NCI-H82 (cell line): ENCODE data around the gene RBM34.
"Not testable (repeated sequence)": the region's sequence is repeated elsewhere in the genome, so short reads cannot be mapped to it uniquely, and the experiment has no call there.

Experiments used
- DNase-seq: peaks from one replicate; lab custom pipeline; 2025; lab: John Stamatoyannopoulos, UW

RBM34 gene

GRCh38 chr1:235160957-235161684 lies at the start of gene RBM34:
TSS of gene RBM34 (minus strand) at chr1:235161250. CDS start at chr1:235161226, 24 bp downstream.
- peak; percentile 95 for DNase-seq

GRCh38 chr1:235207209-235207565 lies 46.1 kb upstream of the RBM34 start:
- DNase-seq = no peak

- no peak for DNase-seq
These were observed 45.6 kb upstream of the RBM34 start for GRCh38 chr1:235206533-235207208.

GRCh38 chr1:235205687-235206086 lies 44.6 kb upstream of the RBM34 start:
- no peak for DNase-seq

- DNase-seq = no peak
These were observed 42.4 kb upstream of the RBM34 start for GRCh38 chr1:235203428-235203827.

GRCh38 chr1:235202447-235202846 lies 41.4 kb upstream of the RBM34 start:
- not testable (repeated sequence) for DNase-seq

- DNase-seq = peak; percentile 48
These were observed 38.4 kb upstream of the RBM34 start for GRCh38 chr1:235199441-235199840.

GRCh38 chr1:235190431-235190830 lies 29.4 kb upstream of the RBM34 start:
- no peak for DNase-seq

- DNase-seq = peak; percentile 79
These were observed 26.3 kb upstream of the RBM34 start for GRCh38 chr1:235187316-235187715.

- DNase-seq = no peak
These were observed 20.7 kb upstream of the RBM34 start for GRCh38 chr1:235181561-235182245.

- no peak for DNase-seq
These were observed 19.9 kb upstream of the RBM34 start for GRCh38 chr1:235180916-235181460.

- DNase-seq = no peak
These were observed 15.4 kb upstream of the RBM34 start for GRCh38 chr1:235176486-235176885.

- DNase-seq = no peak
These were observed 8.9 kb upstream of the RBM34 start for GRCh38 chr1:235169986-235170385.

GRCh38 chr1:235168375-235168774 lies 7.3 kb upstream of the RBM34 start:
- DNase-seq = no peak

- peak; percentile 36 for DNase-seq
These were observed 756 bp upstream of the RBM34 start for GRCh38 chr1:235161685-235162327.

- DNase-seq = no peak
These were observed 580 bp downstream of the RBM34 start for GRCh38 chr1:235160383-235160956.

GRCh38 chr1:235159930-235160329 lies 1.1 kb downstream of the RBM34 start:
- not testable (repeated sequence) for DNase-seq

GRCh38 chr1:235159284-235159683 lies 1.8 kb downstream of the RBM34 start:
- DNase-seq = not testable (repeated sequence)

- no peak for DNase-seq
These were observed 2.4 kb downstream of the RBM34 start for GRCh38 chr1:235158680-235159079.

GRCh38 chr1:235157150-235157549 lies 3.9 kb downstream of the RBM34 start:
- no peak for DNase-seq

- no peak for DNase-seq
These were observed 4.3 kb downstream of the RBM34 start for GRCh38 chr1:235156740-235157139.

- DNase-seq = no peak
These were observed 4.8 kb downstream of the RBM34 start for GRCh38 chr1:235156265-235156664.
